Chondrocyte (in vitro differentiated cells): ENCODE results near the gene EIF5A. TPM values are rescaled to one million over a fixed set of nuclear protein-coding genes. Genes with fewer than 3 reads are reported as not detected.

ENCODE experiments used
- DNase-seq: peaks from one replicate; pipeline ENCODE4 v3.0.0; 2021; ENCODE audit warnings: mixed read lengths, low spot score
- H3K27ac Mint-ChIP-seq: one replicate; pipeline ENCODE4 v1.8.0; 2021; ENCODE audit warnings: mild to moderate bottlenecking, moderate library complexity, mixed read lengths; ENCODE audit not compliant: unreplicated experiment
- H3K27me3 Mint-ChIP-seq: 2 replicates; pipeline ENCODE4 v1.8.0; 2021; ENCODE audit warnings: low read depth, mixed read lengths
- H3K36me3 Mint-ChIP-seq: 2 replicates; pipeline ENCODE4 v1.8.0; 2021; ENCODE audit warnings: low read depth, mixed read lengths
- H3K4me1 Mint-ChIP-seq: 2 replicates; pipeline ENCODE4 v1.8.0; 2021; ENCODE audit warnings: low read depth, mild to moderate bottlenecking, mixed read lengths
- H3K4me3 Mint-ChIP-seq: one replicate; pipeline ENCODE4 v1.8.0; 2021; ENCODE audit warnings: mild to moderate bottlenecking, moderate library complexity, mixed read lengths; ENCODE audit not compliant: unreplicated experiment
- H3K9me3 Mint-ChIP-seq: 2 replicates; pipeline ENCODE4 v1.8.0; 2021; ENCODE audit warnings: low read depth, mixed read lengths
- total RNA-seq: library from RNA; stranded (reverse); gene quantifications from 3 replicates; pipeline ENCODE4 v1.2.1, GENCODE V29; 2021
- TF ChIP-seq, protein P1 (sequence below): fragments of 200-600 bp; sonication (generic); IDR thresholded peaks from 2 replicates; pipeline ENCODE4 v1.5.0; 2021; ENCODE audit warnings: antibody characterized with exemption, mild to moderate bottlenecking, moderate library complexity

The EIF5A gene
- total RNA-seq, 1 donor from 2014 or later: 364 TPM

DNA sequence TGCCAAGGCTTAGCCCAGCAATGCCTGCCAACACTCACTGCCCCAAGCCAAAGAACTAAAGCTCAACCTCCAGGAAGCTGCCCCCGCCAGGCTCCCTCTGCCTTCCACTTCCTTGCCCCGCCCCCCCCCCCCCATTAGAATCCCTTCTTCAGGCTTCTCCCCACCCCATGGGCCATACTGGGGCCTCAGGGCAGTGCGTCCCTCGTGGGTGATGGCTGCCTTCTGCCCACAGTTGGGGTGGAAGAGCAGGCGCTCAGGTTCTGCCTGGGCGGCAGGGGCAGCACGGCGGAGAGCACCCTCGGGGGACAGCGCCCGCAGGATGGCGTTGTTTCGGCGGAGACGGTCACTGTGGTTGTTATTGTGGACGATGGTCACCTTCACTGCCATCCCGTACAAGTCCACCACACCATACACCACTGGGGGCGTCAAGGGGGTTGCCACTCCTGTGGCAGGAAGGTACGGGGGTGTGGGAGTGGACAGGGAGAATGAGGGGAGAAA lies 17.7 kb downstream of the EIF5A start:
- TF ChIP-seq, protein P1, sequence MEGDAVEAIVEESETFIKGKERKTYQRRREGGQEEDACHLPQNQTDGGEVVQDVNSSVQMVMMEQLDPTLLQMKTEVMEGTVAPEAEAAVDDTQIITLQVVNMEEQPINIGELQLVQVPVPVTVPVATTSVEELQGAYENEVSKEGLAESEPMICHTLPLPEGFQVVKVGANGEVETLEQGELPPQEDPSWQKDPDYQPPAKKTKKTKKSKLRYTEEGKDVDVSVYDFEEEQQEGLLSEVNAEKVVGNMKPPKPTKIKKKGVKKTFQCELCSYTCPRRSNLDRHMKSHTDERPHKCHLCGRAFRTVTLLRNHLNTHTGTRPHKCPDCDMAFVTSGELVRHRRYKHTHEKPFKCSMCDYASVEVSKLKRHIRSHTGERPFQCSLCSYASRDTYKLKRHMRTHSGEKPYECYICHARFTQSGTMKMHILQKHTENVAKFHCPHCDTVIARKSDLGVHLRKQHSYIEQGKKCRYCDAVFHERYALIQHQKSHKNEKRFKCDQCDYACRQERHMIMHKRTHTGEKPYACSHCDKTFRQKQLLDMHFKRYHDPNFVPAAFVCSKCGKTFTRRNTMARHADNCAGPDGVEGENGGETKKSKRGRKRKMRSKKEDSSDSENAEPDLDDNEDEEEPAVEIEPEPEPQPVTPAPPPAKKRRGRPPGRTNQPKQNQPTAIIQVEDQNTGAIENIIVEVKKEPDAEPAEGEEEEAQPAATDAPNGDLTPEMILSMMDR: no peak
- H3K36me3 Mint-ChIP-seq: peaks cover 19% of the 10 kb centered on the region
- H3K4me1 Mint-ChIP-seq: peaks cover 18% of the 10 kb centered on the region
- no peaks in the 10 kb centered on the region for H3K9me3 Mint-ChIP-seq
- no peak overlapping the region for H3K4me3 Mint-ChIP-seq
- H3K27ac Mint-ChIP-seq: no peak overlapping the region
- no peaks in the 10 kb centered on the region for H3K27me3 Mint-ChIP-seq
- no peak for DNase-seq

DNA sequence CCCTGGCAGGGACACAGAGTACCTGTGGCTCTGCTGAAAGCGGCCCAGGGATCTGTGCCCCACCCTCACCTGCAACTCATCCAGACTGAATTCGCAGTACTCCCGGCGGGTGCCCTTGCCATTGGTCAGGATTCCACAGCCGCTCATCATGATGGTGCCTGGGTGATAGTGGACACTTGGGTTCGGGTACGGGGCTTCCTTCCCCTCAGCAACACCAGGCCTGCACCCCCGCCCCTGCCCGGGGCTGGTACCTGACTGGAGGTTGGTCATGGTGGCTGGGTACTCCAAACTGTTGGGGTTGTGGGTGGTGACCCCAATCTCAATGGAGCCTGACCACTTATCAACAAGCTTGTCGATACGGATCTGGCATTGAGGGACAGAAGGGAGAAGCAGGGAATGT lies 18.8 kb downstream of the EIF5A start:
- Mint-ChIP-seq H3K36me3 (peaks cover 16% of the 10 kb centered on the region), H3K4me3 (no peak overlapping the region), H3K4me1 (peaks cover 19% of the 10 kb centered on the region), H3K27me3 (no peaks in the 10 kb centered on the region), H3K9me3 (no peaks in the 10 kb centered on the region), H3K27ac (no peak overlapping the region)
- TF ChIP-seq, protein P1: no peak
- no peak for DNase-seq

DNA sequence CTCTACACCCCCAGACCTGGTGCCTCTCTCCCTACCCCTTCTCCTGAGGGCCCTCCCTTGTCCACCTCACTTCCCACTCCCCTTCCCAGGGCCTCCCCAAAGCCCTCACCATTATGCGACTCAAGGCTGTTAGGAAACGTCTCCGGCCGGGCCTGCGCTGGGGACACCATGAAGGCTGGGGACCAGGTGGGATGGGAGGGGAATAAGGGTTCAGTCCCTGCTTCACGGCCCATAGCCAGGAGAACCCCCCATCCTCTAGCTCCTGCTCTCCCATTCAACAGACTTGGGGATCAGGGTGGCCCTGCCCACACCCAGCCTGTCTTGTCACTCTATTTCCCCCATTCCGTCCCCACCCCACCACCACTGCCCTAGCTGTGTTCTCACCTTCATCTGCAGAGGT lies 19.6 kb downstream of the EIF5A start:
- H3K4me3 Mint-ChIP-seq: no peak overlapping the region
- no peak for DNase-seq
- peaks cover 19% of the 10 kb centered on the region for H3K4me1 Mint-ChIP-seq
- no peaks in the 10 kb centered on the region for H3K9me3 Mint-ChIP-seq
- H3K36me3 Mint-ChIP-seq: peaks cover 9% of the 10 kb centered on the region
- TF ChIP-seq, protein P1: no peak
- no peaks in the 10 kb centered on the region for H3K27me3 Mint-ChIP-seq
- no peak overlapping the region for H3K27ac Mint-ChIP-seq

DNA sequence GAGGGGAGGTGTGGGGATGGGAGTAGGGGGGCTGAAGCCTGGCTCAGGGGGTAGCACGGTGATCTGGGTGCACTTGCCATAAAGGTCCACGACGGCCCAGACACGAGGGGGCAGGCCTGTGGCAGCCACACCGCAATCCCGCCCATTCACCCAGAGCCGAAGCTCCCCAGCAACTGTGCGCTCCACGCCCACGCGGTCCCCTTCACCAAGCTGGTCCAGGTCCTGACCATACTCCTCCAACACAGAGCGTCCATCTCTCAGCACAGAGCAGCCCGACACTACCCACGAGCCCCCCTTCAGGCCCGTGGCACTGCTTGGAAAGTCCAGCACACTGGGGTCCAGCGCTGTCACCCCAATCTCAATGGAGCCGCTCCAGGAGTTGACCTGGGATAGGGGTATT lies 20.1 kb downstream of the EIF5A start:
- Mint-ChIP-seq H3K27me3 (no peaks in the 10 kb centered on the region), H3K27ac (no peak overlapping the region), H3K4me3 (no peak overlapping the region), H3K36me3 (peaks cover 6% of the 10 kb centered on the region), H3K4me1 (peaks cover 19% of the 10 kb centered on the region), H3K9me3 (no peaks in the 10 kb centered on the region)
- TF ChIP-seq, protein P1: no peak
- DNase-seq: no peak

DNA sequence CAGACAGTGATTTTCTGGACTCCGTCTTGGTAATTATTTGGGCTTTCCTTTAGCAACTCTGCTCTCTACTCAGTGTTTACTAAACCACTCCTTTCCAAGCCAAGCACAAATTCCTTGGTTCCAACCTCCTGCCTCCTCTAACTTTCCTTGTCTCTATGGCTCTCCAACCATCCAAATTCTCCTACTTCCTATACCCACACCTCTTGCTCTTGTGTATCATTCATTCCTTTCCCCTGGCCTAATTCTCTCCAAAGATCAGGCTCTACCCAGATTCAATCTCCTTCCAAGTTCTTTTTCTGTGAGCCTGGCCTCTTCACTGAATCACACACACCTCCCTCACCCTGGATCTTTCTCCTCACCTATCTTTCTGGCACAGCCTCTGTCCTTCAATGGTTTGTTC lies 20.6 kb downstream of the EIF5A start:
- peak overlapping the region; percentile 63 for H3K27ac Mint-ChIP-seq
- H3K27me3 Mint-ChIP-seq: no peaks in the 10 kb centered on the region
- H3K4me3 Mint-ChIP-seq: peak overlapping the region; percentile 95
- H3K36me3 Mint-ChIP-seq: peaks cover 6% of the 10 kb centered on the region
- no peaks in the 10 kb centered on the region for H3K9me3 Mint-ChIP-seq
- no peak for DNase-seq
- peaks cover 19% of the 10 kb centered on the region for H3K4me1 Mint-ChIP-seq
- TF ChIP-seq, protein P1: no peak
